Measurements from ENCODE around the gene MOB3B.

MOB3B gene

DNA sequence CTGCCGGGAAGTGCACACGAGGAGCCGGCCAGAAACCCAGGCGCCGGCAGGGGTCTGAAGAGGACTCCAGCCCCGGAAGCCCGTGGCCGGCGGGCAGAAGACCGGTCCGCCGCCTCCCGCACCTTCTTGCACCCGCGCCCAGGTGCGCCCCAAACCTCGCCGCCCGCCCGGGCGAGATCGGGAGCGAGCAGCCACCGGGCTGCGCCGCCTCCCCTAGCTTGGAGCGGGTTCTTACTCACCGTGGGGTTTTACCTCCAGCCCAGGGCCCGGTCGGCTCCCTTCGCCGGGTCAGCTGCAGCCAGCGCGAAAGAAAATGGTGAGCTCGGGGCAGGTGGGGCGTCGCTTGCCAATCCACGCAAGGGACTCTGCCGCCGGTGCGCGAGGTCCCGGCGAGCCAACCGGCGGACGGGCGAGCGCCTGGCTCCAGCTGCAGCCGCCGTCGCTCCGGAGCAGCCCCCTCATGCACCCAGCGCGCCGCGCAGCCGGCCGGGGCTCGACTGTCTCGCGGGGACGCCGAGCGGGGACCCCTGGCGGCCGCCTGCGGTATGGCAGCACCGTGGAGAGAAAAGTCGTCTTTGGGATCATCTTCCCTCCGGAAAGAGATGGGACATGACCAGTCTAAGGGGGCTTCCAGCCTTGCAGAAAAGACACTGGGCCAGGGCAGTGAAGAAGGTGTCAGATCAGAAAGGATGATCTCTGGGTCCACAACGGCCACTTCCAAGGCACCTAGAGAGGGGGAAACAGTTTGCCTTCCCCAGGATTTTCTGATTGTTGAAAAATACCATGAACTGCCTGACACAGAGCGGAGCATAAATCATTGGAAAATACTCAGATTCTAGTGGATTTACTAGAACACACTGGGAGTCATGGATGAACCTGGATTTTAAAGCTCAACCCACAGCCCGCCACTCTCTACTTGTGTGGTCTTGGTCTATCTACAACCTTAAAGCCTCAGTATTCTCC lies at the start of gene MOB3B:
Gene MOB3B, minus strand, starts transcription at position 499 of the 963 bp plus-strand sequence. CDS start 74,264 bp downstream, outside the sequence.
- peak; percentile 54 to 70 for DNase-seq (ENCODE audit: low read depth in 2 of 2)

GRCh38 chr9:27573634-27574590 lies 44.3 kb upstream of the MOB3B start:
- peak; percentile 90 to 92 for DNase-seq (ENCODE audit: low read depth in 2 of 2)

- DNase-seq (ENCODE audit: low read depth in 2 of 2): peak; percentile 76 to 77
Observed at GRCh38 chr9:27572918-27573633, 43.5 kb upstream of the MOB3B start, which contains the start of gene C9orf72. Gene C9orf72, minus strand, starts transcription at chr9:27573481. Its CDS starts 6,361 bp downstream, at chr9:27567120.

DNA sequence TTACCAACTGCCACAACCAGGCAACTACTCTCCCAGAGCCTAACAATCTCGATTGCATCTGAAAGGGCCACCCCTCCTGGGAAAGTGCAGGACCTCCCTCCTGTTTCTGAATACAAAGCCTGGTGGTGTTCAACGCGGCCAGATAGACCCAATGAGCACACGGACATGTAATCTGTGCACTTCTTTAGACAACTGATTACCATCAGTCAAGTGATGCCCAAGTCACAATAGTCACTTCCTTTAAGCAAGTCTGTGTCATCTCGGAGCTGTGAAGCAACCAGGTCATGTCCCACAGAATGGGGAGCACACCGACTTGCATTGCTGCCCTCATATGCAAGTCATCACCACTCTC lies 42.9 kb upstream of the MOB3B start:
- DNase-seq (ENCODE audit: low read depth in 2 of 2): no peak

GRCh38 chr9:27572061-27572460 lies 42.4 kb upstream of the MOB3B start:
- DNase-seq (ENCODE audit: low read depth in 2 of 2): no peak

GRCh38 chr9:27571011-27571410 lies 41.4 kb upstream of the MOB3B start:
- DNase-seq (ENCODE audit: low read depth in 2 of 2): no peak

GRCh38 chr9:27569406-27569805 lies 39.8 kb upstream of the MOB3B start:
- DNase-seq (ENCODE audit: low read depth in 2 of 2): no peak

DNA sequence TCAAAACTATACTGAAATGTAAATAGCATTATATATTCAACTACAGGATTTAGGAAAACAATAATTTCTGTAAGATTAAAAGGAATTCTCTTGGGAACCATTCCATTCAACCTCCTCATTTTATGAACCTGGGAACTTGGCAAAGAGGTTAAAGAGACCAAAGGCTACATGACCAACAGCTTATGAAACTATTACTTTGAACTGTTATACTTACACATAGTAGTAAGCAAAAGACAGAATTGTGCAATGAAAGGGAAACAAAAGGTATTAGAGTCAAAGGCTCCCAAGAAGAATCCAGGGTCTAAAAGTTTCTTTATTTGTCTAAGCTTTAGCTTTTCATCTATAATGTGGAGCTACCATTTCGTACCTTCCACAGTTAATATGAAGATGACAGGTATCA lies 36.5 kb upstream of the MOB3B start:
- DNase-seq (ENCODE audit: low read depth in 2 of 2): no peak

- no peak for DNase-seq (ENCODE audit: low read depth in 2 of 2)
Observed at GRCh38 chr9:27565696-27566095, 36.1 kb upstream of the MOB3B start.

DNA sequence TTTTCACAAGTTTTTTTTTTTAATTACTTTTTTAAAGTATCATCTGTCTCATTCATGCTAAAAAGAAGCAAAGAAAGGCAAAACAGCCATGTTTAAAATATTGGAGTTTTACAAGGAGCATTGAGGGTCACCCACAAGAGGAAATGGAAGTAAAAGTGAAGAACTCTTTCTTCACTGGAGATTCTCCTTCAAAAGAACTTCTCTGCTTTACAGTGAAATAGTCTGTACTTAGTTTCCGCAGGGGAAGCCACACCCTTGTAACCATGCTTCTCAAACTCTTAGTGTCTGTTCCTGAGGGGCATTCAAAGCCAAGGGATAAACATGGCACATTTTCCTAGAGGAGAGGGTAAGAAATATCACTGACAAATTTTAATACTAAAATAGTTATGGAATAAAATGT lies 35.1 kb upstream of the MOB3B start:
- no peak for DNase-seq (ENCODE audit: low read depth in 2 of 2)

GRCh38 chr9:27563738-27564430 lies 34.3 kb upstream of the MOB3B start:
- no peak for DNase-seq (ENCODE audit: low read depth in 2 of 2)

DNA sequence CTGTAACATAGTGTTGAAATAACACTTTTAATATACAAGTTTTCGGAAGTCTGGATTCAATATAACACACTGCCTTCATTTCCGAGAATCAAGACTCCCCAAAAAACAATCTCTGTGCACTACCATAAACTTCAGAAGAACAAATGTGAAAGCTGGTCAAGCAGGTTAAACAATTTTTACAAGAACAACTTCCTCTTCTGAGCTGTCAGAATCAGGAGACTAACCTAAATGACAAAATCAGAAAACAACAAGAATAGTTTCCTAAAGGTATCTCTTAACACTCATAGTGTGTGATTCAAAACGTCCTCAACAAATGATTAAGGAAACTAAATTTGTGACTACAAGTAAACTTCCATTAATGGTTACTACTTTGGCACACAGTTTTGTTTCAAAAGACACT lies 32.1 kb upstream of the MOB3B start:
- DNase-seq (ENCODE audit: low read depth in 2 of 2): no peak

DNA sequence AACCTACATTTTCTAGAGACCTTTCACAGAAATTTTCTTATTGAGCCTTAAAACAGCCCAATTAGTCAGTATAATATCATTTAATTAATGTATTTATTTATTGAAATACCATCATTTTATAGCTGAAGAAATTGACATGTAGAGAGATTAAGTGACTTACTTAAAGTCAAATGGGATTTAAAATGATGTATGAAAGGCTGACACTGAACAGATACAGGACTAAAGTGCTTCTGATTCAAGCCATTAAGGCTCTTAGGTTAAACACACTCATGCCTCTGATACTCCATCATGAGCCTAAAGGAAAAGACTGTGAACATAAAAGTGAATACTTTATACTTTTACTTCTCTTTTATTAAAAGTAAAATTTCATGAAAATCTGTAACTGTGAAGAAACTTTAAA lies 30.8 kb upstream of the MOB3B start:
- no peak for DNase-seq (ENCODE audit: low read depth in 2 of 2)

GRCh38 chr9:27558307-27558706 lies 28.7 kb upstream of the MOB3B start:
- no peak for DNase-seq (ENCODE audit: low read depth in 2 of 2)

DNA sequence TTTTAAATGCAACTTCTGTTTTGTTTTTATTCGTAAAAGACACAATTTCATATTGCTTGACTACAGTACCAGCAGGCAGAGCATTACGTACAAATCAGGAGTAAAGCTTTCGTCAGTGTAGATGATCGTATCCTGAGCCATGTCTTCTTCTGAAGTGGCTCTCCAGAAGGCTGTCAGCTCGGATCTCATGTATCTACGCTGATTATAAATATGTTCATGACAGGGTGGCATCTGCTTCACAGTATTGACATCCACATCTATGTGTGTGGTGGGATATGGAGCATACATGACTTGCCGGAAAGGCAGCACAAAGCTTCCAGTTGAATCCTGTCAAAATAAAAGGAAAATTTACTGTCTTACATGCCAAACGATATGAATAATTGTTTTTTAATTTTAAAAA lies 26.9 kb upstream of the MOB3B start:
- DNase-seq (ENCODE audit: low read depth in 2 of 2): no peak

DNA sequence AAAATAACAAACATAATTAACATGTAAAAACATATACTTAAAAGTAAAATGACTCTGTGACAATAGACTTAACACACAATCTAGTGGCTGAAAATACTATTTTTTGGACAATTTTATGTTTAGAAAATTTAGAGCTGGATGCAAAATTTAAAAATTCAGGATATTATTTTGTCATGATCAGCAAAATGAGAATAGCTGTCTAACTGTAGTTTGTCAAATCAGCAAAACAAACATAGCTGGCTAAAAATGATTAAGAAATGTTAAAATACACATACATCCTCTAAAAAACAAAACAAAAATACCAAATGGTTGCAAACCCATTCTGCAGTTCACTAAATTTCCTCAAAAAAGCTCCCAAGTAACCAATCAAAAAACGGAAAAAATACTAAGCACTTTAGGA lies 25.1 kb upstream of the MOB3B start:
- no peak for DNase-seq (ENCODE audit: low read depth in 2 of 2)

- no peak for DNase-seq (ENCODE audit: low read depth in 2 of 2)
Observed at GRCh38 chr9:27549196-27549755, 19.7 kb upstream of the MOB3B start.

GRCh38 chr9:27548055-27548741 lies 18.6 kb upstream of the MOB3B start:
- no peak for DNase-seq (ENCODE audit: low read depth in 2 of 2)

- no peak for DNase-seq (ENCODE audit: low read depth in 2 of 2)
Observed at GRCh38 chr9:27545471-27545870, 15.9 kb upstream of the MOB3B start.

- DNase-seq (ENCODE audit: low read depth in 2 of 2): no peak
Observed at GRCh38 chr9:27542508-27542907, 12.9 kb upstream of the MOB3B start.

Measured in stimulated activated CD4-positive, alpha-beta T cell treated with anti-CD3 and anti-CD28 coated beads, Interleukin-12 subunit alpha, Interleukin-12 subunit beta, amount 100 ng/mL, for 24 hours (primary cell).